HepG2 (cell line): ENCODE measurements around the gene MED15. TPM values are rescaled to one million over a fixed set of nuclear protein-coding genes. Genes with fewer than 3 reads are reported as not detected.

Experiments used
- FOXJ3 ChIP-seq: sonication (generic); formaldehyde crosslinking; IDR thresholded peaks from 2 replicates; pipeline ENCODE4 v1.4.0; 2020; ENCODE audit warnings: missing genetic modification reagents, mild to moderate bottlenecking, borderline replicate concordance
- GABPB1 ChIP-seq: IDR thresholded peaks from 2 replicates; pipeline ENCODE4 v1.6.1; 2016; ENCODE audit warnings: mild to moderate bottlenecking, missing genetic modification reagents, moderate library complexity, missing compliant biosample characterization
- GZF1 ChIP-seq: sonication (generic); formaldehyde crosslinking; IDR thresholded peaks from 2 replicates; pipeline ENCODE4 v1.5.1; 2020; ENCODE audit warnings: mild to moderate bottlenecking, missing genetic modification reagents
- JARID2 ChIP-seq: sonication (generic); formaldehyde crosslinking; IDR thresholded peaks from 2 replicates; pipeline ENCODE4 v1.8.1; 2023; ENCODE audit warnings: missing genetic modification reagents, inconsistent platforms; ENCODE audit not compliant: insufficient replicate concordance
- NCOA5 ChIP-seq: sonication (generic); formaldehyde crosslinking; IDR thresholded peaks from 2 replicates; pipeline ENCODE4 v1.4.0; 2020; ENCODE audit warnings: missing genetic modification reagents
- PRMT3 ChIP-seq: sonication (generic); formaldehyde crosslinking; IDR thresholded peaks from 2 replicates; pipeline ENCODE4 v1.8.1; 2022; ENCODE audit warnings: low read depth, mild to moderate bottlenecking, moderate library complexity, missing genetic modification reagents, borderline replicate concordance
- RAD51 ChIP-seq: fragments of 450-650 bp; IDR thresholded peaks from 2 replicates; pipeline ENCODE4 v1.6.1; 2016; ENCODE audit warnings: borderline replicate concordance
- RFX1 ChIP-seq: fragments of 450-650 bp; IDR thresholded peaks from 2 replicates; pipeline ENCODE4 v1.6.1; 2017
- TEAD3 ChIP-seq: optimal IDR thresholded peaks from 2 replicates; pipeline ENCODE3; 2016; ENCODE audit warnings: borderline replicate concordance
- TSC22D2 ChIP-seq: sonication (generic); formaldehyde crosslinking; IDR thresholded peaks from 2 replicates; pipeline ENCODE4 v1.5.1; 2020; ENCODE audit warnings: missing genetic modification reagents, mild to moderate bottlenecking, borderline replicate concordance
- ZKSCAN8 ChIP-seq: IDR thresholded peaks from 2 replicates; pipeline ENCODE4 v1.6.1; 2016; ENCODE audit warnings: borderline replicate concordance, missing genetic modification reagents, missing compliant biosample characterization
- ZNF253 ChIP-seq: sonication (generic); formaldehyde crosslinking; IDR thresholded peaks from 2 replicates; pipeline ENCODE4 v1.8.0; 2022; ENCODE audit warnings: mild to moderate bottlenecking, missing genetic modification reagents, borderline replicate concordance
- ZNF260 ChIP-seq: sonication (generic); formaldehyde crosslinking; IDR thresholded peaks from 2 replicates; pipeline ENCODE4 v1.4.0; 2020; ENCODE audit warnings: missing genetic modification reagents, low read depth, mild to moderate bottlenecking, borderline replicate concordance
- ZNF713 ChIP-seq: sonication (generic); formaldehyde crosslinking; IDR thresholded peaks from 2 replicates; pipeline ENCODE4 v1.4.0; 2020; ENCODE audit warnings: mild to moderate bottlenecking, missing genetic modification reagents
- ZSCAN9 ChIP-seq: IDR thresholded peaks from 2 replicates; pipeline ENCODE4 v1.6.1; 2016; ENCODE audit warnings: borderline replicate concordance
- polyA plus RNA-seq, 8 experiments: library from polyadenylated mRNA; depleted of rRNA in 3 of 8; stranded (reverse) in 7 of 8; unstranded in 1 of 8; fragments of >200 nt; fragmentation: Illumina TruSeq in 4 of 8; extraction: Trizol in 4 of 8; gene quantifications; 2 replicates each; pipeline versions ENCODE4 v1.2.1 to v1.2.3, GENCODE V29; 2011 to 2016; ENCODE audit warnings: low read depth in 4 of 8, missing spikeins in 1 of 8, mixed read lengths in 1 of 8; ENCODE audit not compliant: insufficient read depth in 1 of 8
- total RNA-seq, 5 experiments: library from RNA; depleted of rRNA; stranded (reverse); fragments of >200 nt; fragmentation: Illumina TruSeq; extraction: Trizol; gene quantifications; 2 replicates each; pipeline ENCODE4 v1.2.3, GENCODE V29; 2016; ENCODE audit warnings: low read depth in 1 of 5
- TF ChIP-seq, protein P1 (sequence below): sonication (generic); formaldehyde crosslinking; IDR thresholded peaks from 2 replicates; pipeline ENCODE4 v1.9.0; 2022; ENCODE audit warnings: low read depth, missing genetic modification reagents
- TF ChIP-seq, protein P2 (sequence below), 2 experiments: IDR thresholded peaks; 2 replicates each; pipeline ENCODE4 v1.6.1; 2011 to 2012; ENCODE audit warnings: low read length in 2 of 2, borderline replicate concordance in 1 of 2, low read depth in 1 of 2, mild to moderate bottlenecking in 1 of 2, moderate library complexity in 1 of 2
- TF ChIP-seq, protein P3 (sequence below): sonication (generic); formaldehyde crosslinking; conservative IDR thresholded peaks from 2 replicates; pipeline ENCODE4 v1.5.0; 2020; ENCODE audit warnings: missing genetic modification reagents

The MED15 gene
- total and polyA plus RNA-seq, 2 of the 13 experiments (the other 11 are each of a cell fraction or from before 2014, with no cell fraction given): 14.3 to 27.0 TPM

DNA sequence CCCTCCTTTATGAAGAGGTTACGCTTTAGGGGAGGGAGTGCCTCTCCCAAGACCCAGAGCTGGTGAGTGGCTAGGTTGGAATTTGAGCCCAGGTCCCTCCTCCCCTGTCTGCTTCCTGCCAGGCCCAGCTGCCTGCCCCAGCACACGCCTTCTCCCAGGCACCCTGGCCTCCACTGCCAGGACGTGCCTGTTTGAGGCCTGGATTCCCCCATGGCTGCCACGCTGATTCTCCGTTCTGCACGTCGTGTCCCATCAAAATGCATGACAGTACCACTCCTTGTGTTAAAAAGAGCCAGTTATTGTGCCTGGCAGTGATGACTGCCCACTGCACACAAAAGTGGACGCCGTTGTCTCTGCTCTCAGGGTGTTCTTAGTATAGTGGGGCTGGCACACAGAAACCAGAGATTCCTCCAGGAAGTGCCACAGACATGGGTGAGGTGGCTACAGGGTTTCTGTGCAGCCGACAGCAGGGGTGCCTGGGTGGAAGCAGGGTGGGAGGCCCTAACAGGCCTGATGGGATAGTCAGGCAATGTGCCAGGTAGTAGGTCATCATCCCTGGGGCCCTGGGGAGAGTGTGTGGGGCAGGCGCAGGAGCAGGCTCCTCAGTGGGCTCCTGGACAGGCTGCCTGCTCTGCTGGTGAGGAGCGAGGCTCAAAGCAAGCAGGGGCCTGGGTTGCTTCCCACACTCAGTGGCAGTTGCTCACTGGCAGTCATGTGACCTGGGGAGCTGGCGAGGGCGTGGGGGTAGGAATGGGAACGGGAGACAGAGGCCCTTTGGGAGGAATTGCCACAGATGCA, 24.2 kb downstream of the MED15 start (continued):
- TF ChIP-seq FOXJ3 (CRISPR knock-in tag) (no peak), TEAD3 (peak; percentile 69), ZSCAN9 (CRISPR knock-in tag) (no peak), GZF1 (CRISPR knock-in tag) (no peak), RFX1 (no peak), RAD51 (no peak), NCOA5 (CRISPR knock-in tag) (no peak), JARID2 (CRISPR knock-in tag) (no peak), PRMT3 (no peak), ZNF260 (CRISPR knock-in tag) (no peak), GABPB1 (CRISPR knock-in tag) (peak; percentile 46), TSC22D2 (CRISPR knock-in tag) (no peak), ZNF253 (CRISPR knock-in tag) (no peak), ZNF713 (CRISPR knock-in tag) (no peak), ZKSCAN8 (CRISPR knock-in tag) (no peak)
- TF ChIP-seq, protein P1, sequence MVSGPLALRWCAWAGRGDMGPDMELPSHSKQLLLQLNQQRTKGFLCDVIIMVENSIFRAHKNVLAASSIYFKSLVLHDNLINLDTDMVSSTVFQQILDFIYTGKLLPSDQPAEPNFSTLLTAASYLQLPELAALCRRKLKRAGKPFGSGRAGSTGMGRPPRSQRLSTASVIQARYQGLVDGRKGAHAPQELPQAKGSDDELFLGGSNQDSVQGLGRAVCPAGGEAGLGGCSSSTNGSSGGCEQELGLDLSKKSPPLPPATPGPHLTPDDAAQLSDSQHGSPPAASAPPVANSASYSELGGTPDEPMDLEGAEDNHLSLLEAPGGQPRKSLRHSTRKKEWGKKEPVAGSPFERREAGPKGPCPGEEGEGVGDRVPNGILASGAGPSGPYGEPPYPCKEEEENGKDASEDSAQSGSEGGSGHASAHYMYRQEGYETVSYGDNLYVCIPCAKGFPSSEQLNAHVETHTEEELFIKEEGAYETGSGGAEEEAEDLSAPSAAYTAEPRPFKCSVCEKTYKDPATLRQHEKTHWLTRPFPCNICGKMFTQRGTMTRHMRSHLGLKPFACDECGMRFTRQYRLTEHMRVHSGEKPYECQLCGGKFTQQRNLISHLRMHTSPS: 0 out of 2 replicates have a peak, but pooled peaks have one; percentile 25
- TF ChIP-seq, protein P2, sequence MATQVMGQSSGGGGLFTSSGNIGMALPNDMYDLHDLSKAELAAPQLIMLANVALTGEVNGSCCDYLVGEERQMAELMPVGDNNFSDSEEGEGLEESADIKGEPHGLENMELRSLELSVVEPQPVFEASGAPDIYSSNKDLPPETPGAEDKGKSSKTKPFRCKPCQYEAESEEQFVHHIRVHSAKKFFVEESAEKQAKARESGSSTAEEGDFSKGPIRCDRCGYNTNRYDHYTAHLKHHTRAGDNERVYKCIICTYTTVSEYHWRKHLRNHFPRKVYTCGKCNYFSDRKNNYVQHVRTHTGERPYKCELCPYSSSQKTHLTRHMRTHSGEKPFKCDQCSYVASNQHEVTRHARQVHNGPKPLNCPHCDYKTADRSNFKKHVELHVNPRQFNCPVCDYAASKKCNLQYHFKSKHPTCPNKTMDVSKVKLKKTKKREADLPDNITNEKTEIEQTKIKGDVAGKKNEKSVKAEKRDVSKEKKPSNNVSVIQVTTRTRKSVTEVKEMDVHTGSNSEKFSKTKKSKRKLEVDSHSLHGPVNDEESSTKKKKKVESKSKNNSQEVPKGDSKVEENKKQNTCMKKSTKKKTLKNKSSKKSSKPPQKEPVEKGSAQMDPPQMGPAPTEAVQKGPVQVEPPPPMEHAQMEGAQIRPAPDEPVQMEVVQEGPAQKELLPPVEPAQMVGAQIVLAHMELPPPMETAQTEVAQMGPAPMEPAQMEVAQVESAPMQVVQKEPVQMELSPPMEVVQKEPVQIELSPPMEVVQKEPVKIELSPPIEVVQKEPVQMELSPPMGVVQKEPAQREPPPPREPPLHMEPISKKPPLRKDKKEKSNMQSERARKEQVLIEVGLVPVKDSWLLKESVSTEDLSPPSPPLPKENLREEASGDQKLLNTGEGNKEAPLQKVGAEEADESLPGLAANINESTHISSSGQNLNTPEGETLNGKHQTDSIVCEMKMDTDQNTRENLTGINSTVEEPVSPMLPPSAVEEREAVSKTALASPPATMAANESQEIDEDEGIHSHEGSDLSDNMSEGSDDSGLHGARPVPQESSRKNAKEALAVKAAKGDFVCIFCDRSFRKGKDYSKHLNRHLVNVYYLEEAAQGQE (IDR thresholded peaks at IDR 0.05; ENCODE audit: borderline replicate concordance in 1 of 2, low read depth in 1 of 2, low read length in 2 of 2): no peak
- TF ChIP-seq, protein P3, sequence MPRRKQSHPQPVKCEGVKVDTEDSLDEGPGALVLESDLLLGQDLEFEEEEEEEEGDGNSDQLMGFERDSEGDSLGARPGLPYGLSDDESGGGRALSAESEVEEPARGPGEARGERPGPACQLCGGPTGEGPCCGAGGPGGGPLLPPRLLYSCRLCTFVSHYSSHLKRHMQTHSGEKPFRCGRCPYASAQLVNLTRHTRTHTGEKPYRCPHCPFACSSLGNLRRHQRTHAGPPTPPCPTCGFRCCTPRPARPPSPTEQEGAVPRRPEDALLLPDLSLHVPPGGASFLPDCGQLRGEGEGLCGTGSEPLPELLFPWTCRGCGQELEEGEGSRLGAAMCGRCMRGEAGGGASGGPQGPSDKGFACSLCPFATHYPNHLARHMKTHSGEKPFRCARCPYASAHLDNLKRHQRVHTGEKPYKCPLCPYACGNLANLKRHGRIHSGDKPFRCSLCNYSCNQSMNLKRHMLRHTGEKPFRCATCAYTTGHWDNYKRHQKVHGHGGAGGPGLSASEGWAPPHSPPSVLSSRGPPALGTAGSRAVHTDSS (CRISPR knock-in tag): no peak
